Loucy (cell line): ENCODE data around the gene RBP3.

Source experiments
- CTCF ChIP-seq: fragments of 200-600 bp; sonication (generic); conservative IDR thresholded peaks from 2 replicates; pipeline ENCODE4 v1.5.1; 2014; ENCODE audit warnings: mild to moderate bottlenecking, antibody characterized with exemption, low read length
- EZH2phosphoT487 ChIP-seq: fragments of 200-600 bp; IDR thresholded peaks from 2 replicates; pipeline ENCODE4 v1.6.1; 2018; ENCODE audit warnings: antibody characterized with exemption, mild to moderate bottlenecking, moderate library complexity, borderline replicate concordance

- peak; percentile 97 for TF ChIP-seq CTCF
- no peak for TF ChIP-seq EZH2phosphoT487
Measured at GRCh38 chr10:47361293-47361692, 13.1 kb downstream of the RBP3 start.
